GM13976 (cell line): Measurements from ENCODE around the gene PLEKHA7.

ENCODE experiments used
- DNase-seq: peaks from one replicate; pipeline ENCODE4 v3.0.0; 2012; ENCODE audit warnings: low spot score
- in situ Hi-C: fragments of 300-500 bp; cut with MboI; formaldehyde crosslinking; loops from one replicate; pipeline ENCODE4 v1.12.0; 2022; ENCODE audit warnings: low sequenced_read_pairs, mixed read lengths, inconsistent platforms; ENCODE audit not compliant: unreplicated experiment
- TF ChIP-seq, protein P1 (sequence below): IDR thresholded peaks from 2 replicates; pipeline ENCODE4 v1.5.1; 2012; ENCODE audit warnings: borderline replicate concordance, mild to moderate bottlenecking; ENCODE audit not compliant: insufficient read depth; ENCODE audit errors: extremely low read depth, missing control alignments, control extremely low read depth

Gene PLEKHA7

DNA sequence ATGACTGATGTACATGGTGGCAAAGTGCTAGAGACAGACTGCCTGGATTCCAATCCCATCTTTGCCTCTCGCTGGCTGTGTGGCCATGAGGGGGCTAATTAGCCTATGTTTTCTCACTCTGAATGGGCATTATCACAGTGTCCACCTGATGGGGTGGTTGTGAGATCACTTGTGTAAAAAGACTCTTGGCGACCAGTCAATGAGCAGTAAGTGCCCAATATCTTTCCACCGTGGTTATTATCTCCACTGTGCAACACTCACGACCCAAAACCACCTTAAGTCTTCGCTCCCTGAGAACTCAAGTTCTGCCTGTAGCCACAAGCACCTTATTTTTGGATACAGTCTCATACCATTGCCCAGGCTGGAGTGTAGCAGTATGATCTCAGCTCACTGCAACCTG lies 52.1 kb downstream of the PLEKHA7 start:
- in situ Hi-C loops: no loop called here
- TF ChIP-seq, protein P1, sequence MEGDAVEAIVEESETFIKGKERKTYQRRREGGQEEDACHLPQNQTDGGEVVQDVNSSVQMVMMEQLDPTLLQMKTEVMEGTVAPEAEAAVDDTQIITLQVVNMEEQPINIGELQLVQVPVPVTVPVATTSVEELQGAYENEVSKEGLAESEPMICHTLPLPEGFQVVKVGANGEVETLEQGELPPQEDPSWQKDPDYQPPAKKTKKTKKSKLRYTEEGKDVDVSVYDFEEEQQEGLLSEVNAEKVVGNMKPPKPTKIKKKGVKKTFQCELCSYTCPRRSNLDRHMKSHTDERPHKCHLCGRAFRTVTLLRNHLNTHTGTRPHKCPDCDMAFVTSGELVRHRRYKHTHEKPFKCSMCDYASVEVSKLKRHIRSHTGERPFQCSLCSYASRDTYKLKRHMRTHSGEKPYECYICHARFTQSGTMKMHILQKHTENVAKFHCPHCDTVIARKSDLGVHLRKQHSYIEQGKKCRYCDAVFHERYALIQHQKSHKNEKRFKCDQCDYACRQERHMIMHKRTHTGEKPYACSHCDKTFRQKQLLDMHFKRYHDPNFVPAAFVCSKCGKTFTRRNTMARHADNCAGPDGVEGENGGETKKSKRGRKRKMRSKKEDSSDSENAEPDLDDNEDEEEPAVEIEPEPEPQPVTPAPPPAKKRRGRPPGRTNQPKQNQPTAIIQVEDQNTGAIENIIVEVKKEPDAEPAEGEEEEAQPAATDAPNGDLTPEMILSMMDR: no peak
- DNase-seq: no peak

DNA sequence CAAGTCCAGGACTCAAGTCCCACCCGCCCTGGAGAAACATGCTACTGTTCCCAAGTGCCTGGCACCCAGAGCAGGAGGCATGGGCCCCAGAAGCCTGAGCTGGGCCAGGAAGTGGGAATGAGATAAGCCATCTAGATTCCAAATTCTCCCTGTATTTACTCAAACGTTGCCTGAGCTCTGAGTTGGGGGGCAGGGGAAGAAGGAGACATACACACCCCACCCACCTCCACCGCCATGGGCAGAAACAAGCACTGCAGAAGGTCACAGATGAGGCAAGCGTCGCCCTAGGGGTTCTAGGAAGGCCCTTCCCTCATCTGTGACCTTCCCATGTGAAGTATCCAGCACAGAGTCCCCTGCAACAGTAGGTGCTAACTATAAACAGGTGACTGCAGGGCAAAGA lies 54.0 kb downstream of the PLEKHA7 start:
- no peak for DNase-seq
- TF ChIP-seq, protein P1: no peak
- in situ Hi-C loops: no loop called here

DNA sequence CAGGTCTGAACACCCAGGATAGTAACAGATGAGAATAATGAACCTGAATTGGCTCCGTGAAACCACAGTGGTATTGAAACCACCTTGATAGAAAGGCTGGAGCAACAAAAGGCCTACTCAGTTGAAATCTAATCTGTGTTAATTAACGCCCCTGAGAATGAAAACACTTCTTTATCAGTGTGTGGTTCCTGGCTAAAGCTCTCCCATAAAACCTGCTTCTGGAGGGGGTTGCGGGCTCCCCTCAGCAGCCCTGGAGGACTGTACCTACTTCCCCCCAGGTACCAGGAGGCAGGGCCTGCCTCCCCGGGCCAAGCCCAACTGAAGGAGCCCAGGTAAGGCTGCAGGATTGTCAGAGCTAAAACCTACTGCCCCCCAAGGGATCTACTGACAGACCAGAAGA lies 54.6 kb downstream of the PLEKHA7 start:
- in situ Hi-C loops: no loop called here
- TF ChIP-seq, protein P1: no peak
- DNase-seq: no peak

DNA sequence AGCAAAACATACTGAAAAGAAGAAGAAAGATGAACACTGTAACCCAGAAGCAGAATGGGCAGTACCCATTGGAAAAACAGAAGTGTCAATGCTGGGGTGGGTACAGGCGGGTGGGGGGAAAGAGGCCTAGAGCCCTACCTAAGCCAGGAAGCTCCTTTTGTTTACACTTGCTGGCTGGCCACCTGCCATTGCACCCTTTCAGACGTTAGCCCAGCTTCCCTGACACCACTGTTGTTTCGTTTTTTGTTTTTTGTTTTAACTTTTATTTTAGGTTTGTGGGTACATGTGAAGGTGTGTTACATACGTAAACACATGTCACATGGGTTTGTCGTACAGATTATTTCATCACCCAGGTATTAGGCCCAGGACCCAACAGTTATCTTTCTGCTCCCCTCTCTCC lies 55.4 kb downstream of the PLEKHA7 start:
- TF ChIP-seq, protein P1: no peak
- DNase-seq: no peak
- in situ Hi-C loops: no loop called here

DNA sequence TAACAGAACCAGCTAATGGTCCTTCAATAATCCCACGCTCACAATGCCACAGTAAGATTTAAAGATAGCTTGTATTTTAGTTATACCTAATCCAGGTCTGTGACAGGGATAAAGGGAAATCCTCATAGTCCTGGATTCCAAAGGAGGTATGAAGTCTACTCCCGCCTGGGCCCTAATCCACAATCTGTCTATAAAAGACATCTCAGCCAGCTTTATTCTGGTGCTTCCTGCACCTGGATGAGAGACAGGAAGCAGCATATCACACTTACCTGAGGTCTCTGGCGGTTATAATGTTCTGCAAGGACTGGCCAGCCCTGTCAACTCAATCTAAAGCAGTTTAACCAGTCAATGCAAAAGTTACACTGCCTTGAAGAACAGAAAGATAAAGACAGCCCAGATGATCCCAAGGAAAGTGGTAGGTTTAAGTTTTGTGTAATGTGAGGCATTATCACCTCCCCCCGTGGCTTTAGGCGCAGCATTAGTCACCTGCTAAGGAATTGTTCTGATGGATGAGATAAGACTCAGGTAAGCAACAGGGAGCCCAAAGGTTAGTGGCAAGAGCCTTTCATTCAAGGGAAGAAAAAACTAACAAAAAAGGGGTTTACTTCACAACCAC lies 57.6 kb downstream of the PLEKHA7 start:
- in situ Hi-C loops: no loop called here

DNA sequence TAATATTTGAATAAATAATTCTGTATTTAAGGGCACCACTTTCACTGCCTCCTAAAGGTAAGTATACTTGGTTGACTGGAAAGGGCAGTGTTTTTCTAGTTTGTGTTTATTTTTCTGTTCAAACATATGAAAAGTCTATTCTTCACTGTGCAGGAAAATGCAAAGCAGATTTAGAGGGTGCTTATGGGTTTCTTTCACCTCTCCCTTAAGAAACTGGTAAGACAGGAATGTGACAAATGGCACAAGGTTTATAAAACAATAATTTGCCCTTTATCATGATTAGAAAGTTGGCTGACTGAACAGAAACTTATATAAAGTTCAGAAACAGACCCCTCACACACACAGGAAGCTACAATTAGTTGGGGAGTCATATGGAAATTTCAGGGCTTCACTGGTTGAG lies 60.6 kb downstream of the PLEKHA7 start:
- in situ Hi-C loops: no loop called here
- no peak for DNase-seq
- TF ChIP-seq, protein P1: no peak

More for the DNA sequence above, 57.6 kb downstream of the PLEKHA7 start:
- TF ChIP-seq, protein P1: no peak
- no peak for DNase-seq

DNA sequence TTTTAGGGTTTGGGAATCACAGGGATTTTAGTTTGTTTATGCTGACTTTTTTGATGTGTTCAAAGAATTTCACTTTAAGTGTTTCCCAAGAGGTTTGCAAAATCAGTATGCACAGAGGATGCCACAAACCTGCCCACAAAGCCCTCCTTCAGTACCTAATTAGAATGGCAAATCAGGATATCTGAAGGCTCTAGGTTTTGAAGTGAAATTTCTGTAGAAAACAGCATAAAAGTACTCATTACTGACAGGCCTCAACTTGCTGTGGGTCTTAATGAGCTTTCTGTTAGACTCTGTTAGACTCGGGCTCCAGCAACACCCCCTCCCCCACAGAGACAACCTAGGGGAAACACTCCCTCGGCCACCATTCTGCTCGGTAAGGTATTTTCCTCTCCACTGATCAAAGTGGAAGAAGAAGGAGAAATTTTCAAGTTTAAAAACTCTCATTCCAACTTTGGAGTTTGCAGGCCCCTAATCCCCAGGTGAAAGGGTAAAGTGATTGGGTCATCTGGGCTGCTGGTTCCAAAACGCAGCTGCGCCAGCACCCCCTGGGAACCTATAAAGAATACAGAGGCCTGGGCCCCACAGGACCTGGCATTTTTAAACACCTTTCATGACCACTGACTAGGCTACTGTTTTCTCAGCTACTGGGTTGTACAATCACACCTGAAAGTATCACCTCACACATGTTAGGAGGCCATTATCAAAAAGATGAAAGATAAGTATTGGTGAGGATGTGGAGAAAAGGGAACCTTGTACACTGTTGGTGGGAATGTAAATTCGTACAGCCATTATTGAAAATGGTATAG lies 67.5 kb downstream of the PLEKHA7 start:
- TF ChIP-seq, protein P1: no peak
- peak; percentile 49 for DNase-seq
- in situ Hi-C loops: loop anchor here (10.0 to 25.0 kb wide), 2 partner anchors 118 to 266 kb away; partner anchors contain the start of gene PIK3C2A
